ENCODE measurements around the gene SGCD.

- TF ChIP-seq EZH2 (IDR thresholded peaks at IDR 0.05; ENCODE audit: insufficient read depth, poor library complexity, severe bottlenecking) (no peak), EZH2phosphoT487 (IDR thresholded peaks at IDR 0.05; ENCODE audit: insufficient read depth, low read depth) (no peak)
Observed at GRCh38 chr5:156654444-156654843, 327.5 kb downstream of the SGCD start.

Measured in GM23248 (cell line).